ENCODE measurements around the gene IFNA4. TPM values are rescaled to one million over a fixed set of nuclear protein-coding genes. Genes with fewer than 3 reads are reported as not detected.
"Not testable (repeated sequence)": the region's sequence is repeated elsewhere in the genome, so short reads cannot be mapped to it uniquely, and the experiment has no call there.

The IFNA4 gene
- total and polyA plus RNA-seq, 11 donors, result not detected

GRCh38 chr9:21228122-21228521 lies 40.7 kb upstream of the IFNA4 start, which contains the start of gene IFNA17:
IFNA17 (minus strand) TSS chr9:21228222; CDS start chr9:21228173, 49 bp downstream.
- peaks cover 0 to 4% (median 0%) of the 10 kb centered on the region in 12 donors for H3K9me3 ChIP-seq
- TF ChIP-seq POLR2A (IDR thresholded peaks at IDR 0.05), result no peak
- H3K4me3 ChIP-seq, result no peak within 1 kb of the TSS
- H3K4me1 ChIP-seq, result no peaks in the 10 kb centered on the region
- no peak within 1 kb of the TSS for H3K27ac ChIP-seq
- WGBS, 4 donors, result 56 to 78% (median 66%) methylated on average over 2 of the region's 2 CpGs
- no peaks in the 10 kb centered on the region for H3K36me3 ChIP-seq
- intact Hi-C loops (cut with DNase I), result no loop called here
- DNase-seq, result no peak
- ATAC-seq, result no peak
- H3K27me3 ChIP-seq, result no peaks in the 10 kb centered on the region

GRCh38 chr9:21217211-21217610 lies 29.8 kb upstream of the IFNA4 start, which contains the start of gene IFNA16:
IFNA16 (minus strand) TSS chr9:21217311; CDS start chr9:21217305, 6 bp downstream.
- DNase-seq; H3K27ac ChIP-seq; H3K27me3 ChIP-seq; H3K4me3 ChIP-seq; H3K4me1 ChIP-seq; H3K36me3 ChIP-seq; ATAC-seq; H3K9me3 ChIP-seq; intact Hi-C loops (cut with DNase I): not testable (repeated sequence)
- 73 to 88% (median 82%) methylated on average over 1 of the region's 1 CpG for WGBS, 4 donors

- DNase-seq; H3K27me3 ChIP-seq; ATAC-seq; intact Hi-C loops (cut with DNase I); H3K4me3 ChIP-seq; H3K36me3 ChIP-seq; H3K27ac ChIP-seq; H3K9me3 ChIP-seq; H3K4me1 ChIP-seq: not testable (repeated sequence)
- 21 to 38% (median 29%) methylated on average over 5 of the region's 5 CpGs for WGBS, 4 donors
- peak in 7 of 12 donors; percentile 5 to 36 (median 24) for TF ChIP-seq CTCF (IDR thresholded peaks at IDR 0.05)
These were observed 26.3 kb upstream of the IFNA4 start for GRCh38 chr9:21213411-21214326.

DNA sequence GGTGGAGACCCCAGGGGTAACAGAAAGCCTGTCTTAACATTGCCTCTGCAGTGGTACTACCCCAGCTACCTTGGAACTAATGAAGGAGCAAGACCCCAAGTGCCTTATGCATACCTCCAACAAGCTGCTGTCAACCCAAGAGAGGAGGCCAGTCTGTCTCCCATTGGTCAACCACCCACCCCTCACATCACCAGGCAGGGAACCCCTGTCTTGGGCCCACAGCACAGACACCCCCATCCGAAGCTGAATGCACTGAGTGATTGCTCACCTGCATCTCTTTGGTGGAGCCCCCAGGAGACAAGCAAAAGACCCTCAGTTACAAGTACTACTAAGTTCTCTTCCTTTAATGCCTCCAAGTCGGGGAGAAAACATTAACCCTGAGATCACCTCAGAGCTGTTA lies 24.8 kb upstream of the IFNA4 start:
- intact Hi-C loops (cut with DNase I); ATAC-seq; DNase-seq; H3K27me3 ChIP-seq; H3K4me1 ChIP-seq; H3K4me3 ChIP-seq; H3K27ac ChIP-seq; H3K9me3 ChIP-seq; H3K36me3 ChIP-seq: not testable (repeated sequence)
- 57 to 78% (median 62%) methylated on average over 1 to 2 of the region's 2 CpGs for WGBS, 4 donors

GRCh38 chr9:21210782-21211181 lies 23.4 kb upstream of the IFNA4 start:
- WGBS, 4 donors, result 80 to 90% (median 85%) methylated on average over 2 of the region's 2 CpGs; no CpG with 5 or more reads in 1 of the 4 donors
- H3K27ac ChIP-seq; H3K9me3 ChIP-seq; intact Hi-C loops (cut with DNase I); H3K4me1 ChIP-seq; H3K36me3 ChIP-seq; DNase-seq; H3K27me3 ChIP-seq; ATAC-seq; H3K4me3 ChIP-seq: not testable (repeated sequence)

GRCh38 chr9:21210311-21210710 lies 22.9 kb upstream of the IFNA4 start:
- no peaks in the 10 kb centered on the region for H3K36me3 ChIP-seq
- H3K4me3 ChIP-seq, result no peak overlapping the region
- ATAC-seq (no peak), DNase-seq (no peak)
- H3K9me3 ChIP-seq, result no peaks in the 10 kb centered on the region
- no peaks in the 10 kb centered on the region for H3K27me3 ChIP-seq
- H3K4me1 ChIP-seq, result no peaks in the 10 kb centered on the region
- TF ChIP-seq POLR2A (IDR thresholded peaks at IDR 0.05) (no peak), CTCF (IDR thresholded peaks at IDR 0.05) (no peak)
- H3K27ac ChIP-seq, result no peak overlapping the region
- WGBS, 4 donors, result 83 to 90% (median 85%) methylated on average over 7 of the region's 7 CpGs
- intact Hi-C loops (cut with DNase I), result no loop called here

DNA sequence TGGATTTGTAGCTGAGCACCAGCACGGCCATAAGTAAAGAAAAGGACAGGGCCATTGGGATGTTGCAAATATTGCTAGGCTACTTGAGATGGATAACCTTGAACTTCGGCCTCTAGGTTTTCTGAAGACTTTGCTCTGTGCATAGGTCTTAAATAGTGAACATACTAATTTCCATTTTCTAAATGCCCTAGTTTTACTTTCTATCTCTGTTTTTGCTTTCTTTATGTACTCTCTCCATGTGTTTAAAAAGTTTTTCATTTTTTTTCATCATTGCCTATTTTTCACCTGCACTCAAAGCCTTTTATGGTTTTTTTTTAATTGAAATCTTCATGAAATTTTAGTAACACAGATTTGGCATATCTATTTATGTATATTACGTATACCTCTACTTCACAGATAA lies 19.7 kb upstream of the IFNA4 start, which contains the start of gene IFNA10:
IFNA10 (minus strand) TSS at position 101 of the 400 bp plus-strand sequence; CDS start at position 55, 46 bp downstream.
- ATAC-seq; DNase-seq; H3K9me3 ChIP-seq; intact Hi-C loops (cut with DNase I); H3K27me3 ChIP-seq; H3K27ac ChIP-seq; H3K4me1 ChIP-seq; H3K4me3 ChIP-seq; H3K36me3 ChIP-seq: not testable (repeated sequence)
- WGBS, 4 donors, result 87 to 90% (median 89%) methylated on average over 3 of the region's 3 CpGs
